ENCODE results near the gene MNT.

MNT gene

GRCh38 chr17:2362416-2362815 lies 38.4 kb downstream of the MNT start:
- peaks cover 19% of the 10 kb centered on the region for H3K36me3 Mint-ChIP-seq
- H3K4me3 Mint-ChIP-seq, result no peak overlapping the region
- no peak overlapping the region for H3K27ac Mint-ChIP-seq
- no peaks in the 10 kb centered on the region for H3K9me3 Mint-ChIP-seq
- no peaks in the 10 kb centered on the region for H3K4me1 Mint-ChIP-seq
- no peaks in the 10 kb centered on the region for H3K27me3 Mint-ChIP-seq
- ATAC-seq (ENCODE audit: low read depth) (no peak), DNase-seq (ENCODE audit: low spot score in 2 of 2) (no peak)

GRCh38 chr17:2362016-2362415 lies 38.8 kb downstream of the MNT start:
- no peaks in the 10 kb centered on the region for H3K4me1 Mint-ChIP-seq
- no peak overlapping the region for H3K27ac Mint-ChIP-seq
- no peak overlapping the region for H3K4me3 Mint-ChIP-seq
- DNase-seq (ENCODE audit: low spot score in 2 of 2), result no peak
- H3K9me3 Mint-ChIP-seq, result no peaks in the 10 kb centered on the region
- H3K36me3 Mint-ChIP-seq, result peaks cover 18% of the 10 kb centered on the region
- no peaks in the 10 kb centered on the region for H3K27me3 Mint-ChIP-seq
- no peak for ATAC-seq (ENCODE audit: low read depth)

- H3K9me3 Mint-ChIP-seq, result no peaks in the 10 kb centered on the region
- H3K27ac Mint-ChIP-seq, result no peak overlapping the region
- ATAC-seq (ENCODE audit: low read depth), result no peak
- H3K27me3 Mint-ChIP-seq, result no peaks in the 10 kb centered on the region
- no peak overlapping the region for H3K4me3 Mint-ChIP-seq
- H3K4me1 Mint-ChIP-seq, result no peaks in the 10 kb centered on the region
- H3K36me3 Mint-ChIP-seq, result peaks cover 18% of the 10 kb centered on the region
- no peak for DNase-seq (ENCODE audit: low spot score in 2 of 2)
Observed at GRCh38 chr17:2361010-2361760, 39.7 kb downstream of the MNT start.

DNA sequence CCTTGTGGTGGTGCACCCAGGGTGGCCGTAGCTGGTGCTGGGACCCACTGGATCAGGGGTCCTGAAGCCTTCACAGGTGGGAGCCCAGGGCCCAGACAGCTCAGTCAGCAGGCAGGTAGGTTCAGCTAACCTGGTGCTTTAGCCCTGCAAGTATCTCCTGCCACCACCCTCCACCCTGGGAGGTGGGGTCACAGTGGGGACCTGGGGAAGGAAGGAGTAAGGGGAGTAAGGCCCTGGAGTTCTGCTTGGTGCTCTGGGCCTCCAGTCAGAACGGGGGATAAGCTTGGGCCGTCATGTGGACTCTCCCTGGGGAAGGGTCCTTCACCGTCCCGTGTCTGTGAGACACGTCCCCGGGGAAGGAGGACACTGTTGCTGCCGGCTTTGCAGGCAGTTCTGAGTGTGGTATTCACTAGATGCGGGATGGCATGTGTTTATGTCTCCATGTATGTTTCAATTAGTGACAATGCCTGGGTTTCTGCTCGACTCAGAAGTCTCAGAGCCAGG lies 42.9 kb downstream of the MNT start:
- Mint-ChIP-seq H3K4me3 (no peak overlapping the region), H3K27me3 (no peaks in the 10 kb centered on the region), H3K27ac (no peak overlapping the region), H3K4me1 (no peaks in the 10 kb centered on the region), H3K36me3 (peaks cover 8% of the 10 kb centered on the region), H3K9me3 (no peaks in the 10 kb centered on the region)
- no peak for ATAC-seq (ENCODE audit: low read depth)
- no peak for DNase-seq (ENCODE audit: low spot score in 2 of 2)

GRCh38 chr17:2357237-2357636 lies 43.6 kb downstream of the MNT start:
- Mint-ChIP-seq H3K4me1 (no peaks in the 10 kb centered on the region), H3K27ac (no peak overlapping the region), H3K9me3 (no peaks in the 10 kb centered on the region), H3K4me3 (no peak overlapping the region), H3K27me3 (no peaks in the 10 kb centered on the region), H3K36me3 (peaks cover 4% of the 10 kb centered on the region)
- DNase-seq (ENCODE audit: low spot score in 2 of 2) (no peak), ATAC-seq (ENCODE audit: low read depth) (no peak)

- Mint-ChIP-seq H3K27ac (no peak overlapping the region), H3K9me3 (no peaks in the 10 kb centered on the region), H3K4me1 (no peaks in the 10 kb centered on the region), H3K4me3 (no peak overlapping the region), H3K36me3 (peaks cover 4% of the 10 kb centered on the region), H3K27me3 (no peaks in the 10 kb centered on the region)
- no peak for DNase-seq (ENCODE audit: low spot score in 2 of 2)
- ATAC-seq (ENCODE audit: low read depth), result no peak
Observed at GRCh38 chr17:2354311-2354710, 46.5 kb downstream of the MNT start.

- H3K9me3 Mint-ChIP-seq, result no peaks in the 10 kb centered on the region
- no peak for DNase-seq (ENCODE audit: low spot score in 2 of 2)
- H3K27me3 Mint-ChIP-seq, result no peaks in the 10 kb centered on the region
- no peak overlapping the region for H3K4me3 Mint-ChIP-seq
- no peak overlapping the region for H3K27ac Mint-ChIP-seq
- no peaks in the 10 kb centered on the region for H3K4me1 Mint-ChIP-seq
- no peaks in the 10 kb centered on the region for H3K36me3 Mint-ChIP-seq
- no peak for ATAC-seq (ENCODE audit: low read depth)
Observed at GRCh38 chr17:2351269-2351668, 49.6 kb downstream of the MNT start.

DNA sequence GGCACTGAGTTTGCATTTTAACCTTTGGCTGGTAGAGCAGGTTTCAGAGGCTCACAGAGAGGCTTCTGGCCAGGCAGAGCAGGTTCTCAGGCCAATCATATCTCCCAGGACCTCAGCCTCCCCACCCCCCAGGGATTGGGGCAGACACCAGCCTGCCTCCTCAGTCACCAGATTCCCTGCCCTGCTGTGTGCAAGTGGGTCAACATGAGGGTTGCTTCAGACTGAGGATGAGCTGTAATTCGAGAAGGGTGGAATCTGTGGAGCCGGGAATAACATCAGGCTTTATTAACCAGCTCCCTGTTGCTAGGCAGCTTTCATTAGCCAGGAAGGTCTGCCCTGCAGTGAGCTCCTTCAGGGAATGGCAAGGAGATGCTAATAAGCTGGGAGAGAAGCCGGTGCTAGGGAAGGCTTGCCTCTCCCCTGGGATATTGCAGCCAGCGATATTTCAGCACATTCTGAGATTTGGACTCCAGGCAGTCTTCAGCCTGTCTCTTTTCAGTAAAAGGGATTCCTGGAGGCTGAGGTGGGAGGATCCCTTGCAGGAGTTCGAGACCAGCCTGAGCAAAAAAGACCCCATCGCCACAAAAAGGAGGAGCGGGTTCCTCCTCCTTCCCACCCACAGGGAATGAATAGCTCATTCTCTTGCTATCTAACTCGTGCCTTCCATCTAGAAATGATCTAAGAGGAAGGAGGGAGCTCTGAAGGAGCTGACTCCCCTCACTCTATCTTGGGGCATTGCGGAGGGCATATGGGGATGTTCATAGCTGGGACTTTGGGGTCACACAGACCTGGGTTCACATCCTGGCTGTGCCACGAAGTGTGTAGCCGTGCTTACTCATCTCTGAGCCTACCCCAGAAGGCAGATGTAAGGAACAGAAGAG lies 52.8 kb downstream of the MNT start:
- no peak for ATAC-seq (ENCODE audit: low read depth)
- no peak for DNase-seq (ENCODE audit: low spot score in 2 of 2)
- Mint-ChIP-seq H3K36me3 (peaks cover 5% of the 10 kb centered on the region), H3K27ac (no peak overlapping the region), H3K27me3 (no peaks in the 10 kb centered on the region), H3K4me1 (no peaks in the 10 kb centered on the region), H3K9me3 (no peaks in the 10 kb centered on the region), H3K4me3 (no peak overlapping the region)

DNA sequence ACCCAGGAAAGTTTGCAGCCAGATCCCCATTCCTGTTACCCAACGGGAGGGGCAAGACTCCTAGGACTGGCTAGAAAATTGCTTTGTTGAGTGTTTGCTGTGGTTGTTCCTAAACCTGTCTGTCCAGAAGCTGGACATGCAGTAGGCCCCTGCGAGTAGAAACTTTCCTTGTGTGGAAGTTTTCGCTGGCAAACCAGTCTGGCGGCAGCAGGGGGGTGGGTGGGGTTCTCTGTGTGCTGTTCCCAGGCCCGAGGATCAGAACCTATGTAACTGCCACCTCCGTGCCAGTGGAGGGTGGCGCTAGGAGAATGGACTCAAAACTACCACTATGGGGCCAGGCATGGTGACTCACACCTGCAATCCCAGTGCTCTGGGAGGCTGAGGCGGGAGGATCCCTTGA lies 54.4 kb downstream of the MNT start:
- DNase-seq (ENCODE audit: low spot score in 2 of 2) (no peak), ATAC-seq (ENCODE audit: low read depth) (no peak)
- Mint-ChIP-seq H3K9me3 (no peaks in the 10 kb centered on the region), H3K4me1 (no peaks in the 10 kb centered on the region), H3K27ac (no peak overlapping the region), H3K4me3 (no peak overlapping the region), H3K36me3 (peaks cover 9% of the 10 kb centered on the region), H3K27me3 (no peaks in the 10 kb centered on the region)

DNA sequence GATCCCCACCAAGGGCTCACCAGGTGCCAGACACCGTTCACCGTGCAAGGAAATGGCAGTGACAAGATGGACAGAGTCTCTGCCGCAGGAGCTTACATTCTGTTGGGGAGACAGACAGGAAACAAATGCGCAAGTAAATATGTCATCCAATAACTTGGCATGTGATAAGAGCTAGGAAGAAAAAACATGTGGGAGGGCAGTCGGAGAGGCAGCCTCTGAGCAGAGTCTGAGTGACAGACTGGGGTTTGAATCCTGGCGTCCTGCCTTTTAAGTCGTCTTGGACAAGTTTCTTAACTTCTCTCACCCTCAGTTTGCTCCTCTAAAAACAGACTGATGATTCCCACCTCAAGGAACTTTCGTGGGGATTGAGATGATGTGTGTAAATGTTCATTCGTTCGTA lies 56.3 kb downstream of the MNT start:
- H3K4me1 Mint-ChIP-seq, result no peaks in the 10 kb centered on the region
- H3K9me3 Mint-ChIP-seq, result no peaks in the 10 kb centered on the region
- no peak overlapping the region for H3K27ac Mint-ChIP-seq
- H3K27me3 Mint-ChIP-seq, result no peaks in the 10 kb centered on the region
- no peak for DNase-seq (ENCODE audit: low spot score in 2 of 2)
- peaks cover 9% of the 10 kb centered on the region for H3K36me3 Mint-ChIP-seq
- ATAC-seq (ENCODE audit: low read depth), result no peak
- H3K4me3 Mint-ChIP-seq, result no peak overlapping the region

GRCh38 chr17:2343421-2343820 lies 57.4 kb downstream of the MNT start:
- no peak overlapping the region for H3K4me3 Mint-ChIP-seq
- DNase-seq (ENCODE audit: low spot score in 2 of 2) (no peak), ATAC-seq (ENCODE audit: low read depth) (no peak)
- H3K36me3 Mint-ChIP-seq, result peaks cover 9% of the 10 kb centered on the region
- H3K27me3 Mint-ChIP-seq, result no peaks in the 10 kb centered on the region
- H3K27ac Mint-ChIP-seq, result no peak overlapping the region
- peaks cover 1% of the 10 kb centered on the region for H3K4me1 Mint-ChIP-seq
- no peaks in the 10 kb centered on the region for H3K9me3 Mint-ChIP-seq

GRCh38 chr17:2338315-2338657 lies 62.6 kb downstream of the MNT start:
- Mint-ChIP-seq H3K27ac (peak overlapping the region; percentile 69), H3K4me3 (peak overlapping the region; percentile 83), H3K27me3 (no peaks in the 10 kb centered on the region), H3K36me3 (peaks cover 9% of the 10 kb centered on the region), H3K9me3 (no peaks in the 10 kb centered on the region), H3K4me1 (peaks cover 19% of the 10 kb centered on the region)
- ATAC-seq (ENCODE audit: low read depth), result no peak
- no peak for DNase-seq (ENCODE audit: low spot score in 2 of 2)

DNA sequence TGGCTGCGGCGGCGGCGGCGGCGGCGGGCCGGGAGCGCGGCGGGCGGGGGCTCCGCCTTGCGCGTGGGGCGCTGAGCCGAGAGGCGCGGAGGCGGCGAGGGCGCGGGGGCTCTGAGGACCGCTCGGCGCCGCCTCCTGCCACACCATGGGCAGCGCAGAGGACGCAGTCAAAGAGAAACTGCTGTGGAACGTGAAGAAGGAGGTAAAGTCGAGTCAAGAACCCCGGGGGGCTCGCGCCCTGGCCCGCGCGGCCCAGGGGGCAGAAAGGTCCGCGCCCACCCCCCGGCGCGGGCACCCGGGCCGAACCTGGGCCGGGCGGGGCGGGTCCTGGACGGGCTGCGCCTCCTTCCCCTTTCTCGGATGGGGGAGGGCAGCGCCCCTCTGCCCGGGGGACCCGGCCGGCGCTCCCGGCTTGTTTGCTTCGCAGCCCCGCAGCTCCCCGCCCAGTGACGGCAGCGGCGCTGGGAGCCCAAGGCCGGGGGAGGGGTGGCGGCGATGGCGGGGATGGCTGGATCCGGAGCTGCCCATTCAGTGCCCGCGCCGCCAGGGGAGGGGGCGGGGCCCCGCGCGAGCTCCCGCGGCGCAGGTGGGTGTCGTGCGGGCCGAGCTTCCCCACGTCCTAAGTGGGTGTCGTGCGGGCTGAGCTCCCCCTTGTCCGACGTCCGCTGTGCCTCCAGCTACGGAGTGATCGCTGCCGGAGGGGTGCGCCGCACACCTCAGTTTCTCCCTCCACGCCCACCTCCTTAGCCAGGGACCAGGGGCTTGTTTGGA lies 63.1 kb downstream of the MNT start:
- H3K27ac Mint-ChIP-seq, result peak overlapping the region; percentile 69

More for the DNA sequence above, 63.1 kb downstream of the MNT start:
- Mint-ChIP-seq H3K9me3 (no peaks in the 10 kb centered on the region), H3K4me1 (peaks cover 19% of the 10 kb centered on the region), H3K27me3 (no peaks in the 10 kb centered on the region), H3K4me3 (peak overlapping the region; percentile 100), H3K36me3 (peaks cover 9% of the 10 kb centered on the region)
- DNase-seq (ENCODE audit: low spot score in 2 of 2) (peak; percentile 32 to 55), ATAC-seq (ENCODE audit: low read depth) (peak; percentile 48)
